ENCODE measurements around the gene ZIC1. TPM values are rescaled to one million over a fixed set of nuclear protein-coding genes. Genes with fewer than 3 reads are reported as not detected.

ZIC1 gene
- total RNA-seq, 5 donors from 2014 or later (not counting 1 experiment from before 2014, with no cell fraction given) = not detected

DNA sequence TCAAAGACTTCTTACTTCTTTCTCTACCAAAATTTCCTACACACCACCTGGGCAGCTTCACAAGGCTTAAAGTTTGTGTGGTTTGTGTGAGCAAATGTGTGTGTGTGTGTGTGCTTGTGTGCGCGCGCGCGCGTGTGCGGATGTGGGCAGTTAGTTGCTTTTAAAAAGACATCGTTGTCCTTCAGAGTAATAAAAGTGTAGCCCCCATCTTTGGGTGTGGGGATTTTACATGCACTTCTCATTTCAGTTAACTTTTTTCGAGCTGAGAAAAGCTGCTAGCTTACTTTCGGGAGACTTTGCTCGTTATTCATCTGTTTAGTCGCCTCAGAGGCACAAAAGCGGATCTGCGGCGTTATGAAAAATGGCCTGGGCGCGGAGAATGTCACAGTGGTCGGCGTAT, 38.8 kb upstream of the ZIC1 start:
- H3K36me3 ChIP-seq (ENCODE audit: control insufficient read depth in 2 of 2, extremely low read depth in 1 of 2, insufficient read depth in 1 of 2, low read length in 1 of 2) = no peaks in the 10 kb centered on the region
- no peak overlapping the region for H3K4me3 ChIP-seq (ENCODE audit: control insufficient read depth in 1 of 2, extremely low read depth in 1 of 2, low read length in 1 of 2)
- CTCF ChIA-PET = no interaction called here
- DNase-seq (no peak), ATAC-seq (replicated peaks in 1 of 4) (no peak)
- WGBS (ENCODE audit: insufficient coverage) = 14% methylated on average over 9 of the region's 19 CpGs
- H3K9me3 Mint-ChIP-seq = peaks cover 4 to 8% (median 7%) of the 10 kb centered on the region in 3 donors
- no peak overlapping the region for H3K27ac ChIP-seq (ENCODE audit: low read length)
- no peak overlapping the region for H3K27ac Mint-ChIP-seq
- peaks cover 20 to 40% of the 10 kb centered on the region in 2 experiments for H3K27me3 ChIP-seq (replicated peaks in 1 of 2; ENCODE audit: control insufficient read depth in 2 of 2, extremely low read depth in 1 of 2, insufficient read depth in 2 of 2, low read length in 1 of 2)
- no peaks in the 10 kb centered on the region for H3K4me1 ChIP-seq (ENCODE audit: control insufficient read depth in 1 of 2, extremely low read depth in 1 of 2, insufficient read depth in 2 of 2, low read length in 2 of 2)
- peaks cover 67% of the 10 kb centered on the region in 2 donors for H3K27me3 Mint-ChIP-seq
- no peaks in the 10 kb centered on the region for H3K4me1 Mint-ChIP-seq
- POLR2A ChIA-PET = no interaction called here
- H3K4me3 Mint-ChIP-seq = no peak overlapping the region
- no peaks in the 10 kb centered on the region for H3K36me3 Mint-ChIP-seq
- no peaks in the 10 kb centered on the region for H3K9me3 ChIP-seq

DNA sequence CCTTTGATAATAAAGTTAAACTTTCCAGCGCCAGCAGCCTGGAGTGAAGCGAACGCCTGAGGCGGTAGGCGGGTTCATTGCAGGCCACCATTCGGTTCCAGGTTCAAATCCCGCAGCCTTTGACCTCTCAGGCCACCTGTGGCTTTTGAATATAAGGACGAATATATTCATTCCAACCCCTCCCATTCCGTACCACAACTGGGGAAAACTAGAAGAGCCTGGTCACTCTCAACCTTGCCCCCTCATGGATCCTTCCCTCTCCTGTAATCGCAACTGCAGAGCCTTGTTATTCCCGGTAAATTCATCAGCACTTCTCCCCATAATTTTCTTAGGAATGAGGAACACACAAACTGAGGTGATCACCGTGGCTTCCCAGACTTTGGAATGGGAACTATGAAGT, 38.0 kb upstream of the ZIC1 start:
- ChIA-PET POLR2A (interaction anchor here in 1 of 2 donors (0.6 kb wide), 1 partner anchor 1264 kb away, joined by 3 read pairs; no protein-coding TSS in a partner anchor), CTCF (no interaction called here)
- no peaks in the 10 kb centered on the region for H3K36me3 ChIP-seq (ENCODE audit: control insufficient read depth in 2 of 2, extremely low read depth in 1 of 2, insufficient read depth in 1 of 2, low read length in 1 of 2)
- no peak for DNase-seq
- H3K27ac Mint-ChIP-seq = no peak overlapping the region
- H3K9me3 ChIP-seq = no peaks in the 10 kb centered on the region
- WGBS (ENCODE audit: insufficient coverage) = 0% methylated on average over 2 of the region's 12 CpGs
- H3K4me1 ChIP-seq (ENCODE audit: control insufficient read depth in 1 of 2, extremely low read depth in 1 of 2, insufficient read depth in 2 of 2, low read length in 2 of 2) = no peaks in the 10 kb centered on the region
- H3K27ac ChIP-seq (ENCODE audit: low read length) = no peak overlapping the region
- H3K9me3 Mint-ChIP-seq = peaks cover 4 to 8% (median 7%) of the 10 kb centered on the region in 3 donors
- ATAC-seq (replicated peaks in 1 of 4) = no peak
- no peaks in the 10 kb centered on the region for H3K36me3 Mint-ChIP-seq
- H3K27me3 Mint-ChIP-seq = peaks cover 67 to 71% of the 10 kb centered on the region in 2 donors
- H3K4me3 ChIP-seq (ENCODE audit: control insufficient read depth in 1 of 2, extremely low read depth in 1 of 2, low read length in 1 of 2) = no peak overlapping the region
- no peaks in the 10 kb centered on the region for H3K4me1 Mint-ChIP-seq
- peaks cover 16 to 40% of the 10 kb centered on the region in 2 experiments for H3K27me3 ChIP-seq (replicated peaks in 1 of 2; ENCODE audit: control insufficient read depth in 2 of 2, extremely low read depth in 1 of 2, insufficient read depth in 2 of 2, low read length in 1 of 2)
- no peak overlapping the region for H3K4me3 Mint-ChIP-seq

DNA sequence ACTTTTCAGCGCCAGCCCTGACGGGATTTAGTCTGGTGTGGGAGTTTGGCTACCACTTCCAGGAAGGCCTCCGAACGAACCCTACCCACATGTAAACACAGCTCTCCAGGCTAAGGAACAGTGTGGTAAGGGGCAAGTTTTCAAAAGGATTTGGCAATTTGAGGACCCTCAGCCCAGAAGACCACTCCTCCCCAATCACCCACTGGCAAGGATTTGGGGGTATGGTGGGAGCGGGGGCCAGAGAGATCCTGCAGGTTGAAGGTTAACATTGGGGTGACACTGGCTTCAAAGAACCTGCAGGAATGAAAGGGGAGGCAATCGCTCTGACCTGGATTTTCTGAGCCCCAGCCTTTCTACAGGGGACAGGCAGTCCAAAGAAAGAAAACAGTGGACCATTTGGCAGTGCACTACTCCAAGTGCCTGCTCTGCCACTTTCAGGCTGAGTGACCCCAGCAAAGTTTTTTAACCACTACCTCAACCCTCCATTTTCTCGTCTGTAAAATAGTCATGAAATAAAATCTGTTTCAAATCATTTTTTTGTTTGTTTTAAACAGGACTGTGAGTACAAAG, 37.3 kb upstream of the ZIC1 start:
- peaks cover 71 to 72% of the 10 kb centered on the region in 2 donors for H3K27me3 Mint-ChIP-seq
- POLR2A ChIA-PET = no interaction called here
- no peak overlapping the region for H3K4me3 Mint-ChIP-seq
- no peaks in the 10 kb centered on the region for H3K4me1 Mint-ChIP-seq
- DNase-seq (no peak), ATAC-seq (replicated peaks in 1 of 4) (no peak)
- Histone ChIP-seq H3K27me3 (replicated peaks in 1 of 2; ENCODE audit: control insufficient read depth in 2 of 2, extremely low read depth in 1 of 2, insufficient read depth in 2 of 2, low read length in 1 of 2) (peaks cover 20 to 40% of the 10 kb centered on the region in 2 experiments), H3K4me1 (ENCODE audit: control insufficient read depth in 1 of 2, extremely low read depth in 1 of 2, insufficient read depth in 2 of 2, low read length in 2 of 2) (no peaks in the 10 kb centered on the region), H3K4me3 (ENCODE audit: control insufficient read depth in 1 of 2, extremely low read depth in 1 of 2, low read length in 1 of 2) (no peak overlapping the region), H3K36me3 (ENCODE audit: control insufficient read depth in 2 of 2, extremely low read depth in 1 of 2, insufficient read depth in 1 of 2, low read length in 1 of 2) (no peaks in the 10 kb centered on the region), H3K27ac (ENCODE audit: low read length) (no peak overlapping the region), H3K9me3 (no peaks in the 10 kb centered on the region)
- no CpG with 5 or more reads among the region's 7 CpGs for whole genome bisulfite sequencing (ENCODE audit: insufficient coverage)
- peaks cover 4 to 8% (median 7%) of the 10 kb centered on the region in 3 donors for H3K9me3 Mint-ChIP-seq
- no peak overlapping the region for H3K27ac Mint-ChIP-seq
- no peaks in the 10 kb centered on the region for H3K36me3 Mint-ChIP-seq
- CTCF ChIA-PET = no interaction called here

DNA sequence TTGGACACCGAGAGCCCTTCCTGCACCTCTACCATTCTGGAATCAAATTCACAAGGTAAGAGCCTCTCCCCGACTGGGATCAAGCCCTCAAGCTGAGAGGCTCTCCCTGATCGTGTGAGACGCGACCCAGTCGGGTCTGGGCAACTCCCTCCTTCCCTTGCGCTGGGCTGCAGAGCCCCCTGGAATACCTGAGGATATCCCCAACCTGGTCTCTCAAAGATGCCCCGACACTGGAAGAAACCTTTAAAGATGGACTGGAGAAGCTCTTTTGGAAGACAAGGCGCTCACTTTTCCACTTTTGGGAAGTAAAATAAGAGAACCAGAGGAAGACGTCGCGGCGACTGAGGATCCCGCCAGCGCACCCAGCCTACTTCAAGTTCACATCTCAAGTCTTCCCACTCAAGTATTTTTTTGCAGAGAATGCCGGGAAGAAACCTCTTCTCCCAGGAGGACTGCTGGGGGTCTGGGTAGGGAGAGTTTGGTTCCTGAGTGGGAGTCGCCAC, 36.6 kb upstream of the ZIC1 start:
- Histone ChIP-seq H3K4me3 (ENCODE audit: control insufficient read depth in 1 of 2, extremely low read depth in 1 of 2, low read length in 1 of 2) (no peak overlapping the region), H3K27me3 (replicated peaks in 1 of 2; ENCODE audit: control insufficient read depth in 2 of 2, extremely low read depth in 1 of 2, insufficient read depth in 2 of 2, low read length in 1 of 2) (peaks cover 25 to 44% of the 10 kb centered on the region in 2 experiments), H3K27ac (ENCODE audit: low read length) (no peak overlapping the region), H3K36me3 (ENCODE audit: control insufficient read depth in 2 of 2, extremely low read depth in 1 of 2, insufficient read depth in 1 of 2, low read length in 1 of 2) (no peaks in the 10 kb centered on the region), H3K9me3 (no peaks in the 10 kb centered on the region), H3K4me1 (ENCODE audit: control insufficient read depth in 1 of 2, extremely low read depth in 1 of 2, insufficient read depth in 2 of 2, low read length in 2 of 2) (no peaks in the 10 kb centered on the region)
- no peak for ATAC-seq (replicated peaks in 1 of 4)
- H3K27ac Mint-ChIP-seq = no peak overlapping the region
- DNase-seq = no peak
- H3K36me3 Mint-ChIP-seq = no peaks in the 10 kb centered on the region
- peaks cover 4 to 8% (median 7%) of the 10 kb centered on the region in 3 donors for H3K9me3 Mint-ChIP-seq
- ChIA-PET CTCF (no interaction called here), POLR2A (no interaction called here)
- peaks cover 74 to 77% of the 10 kb centered on the region in 2 donors for H3K27me3 Mint-ChIP-seq
- H3K4me3 Mint-ChIP-seq = no peak overlapping the region
- H3K4me1 Mint-ChIP-seq = no peaks in the 10 kb centered on the region
- WGBS (ENCODE audit: insufficient coverage) = 25% methylated on average over 3 of the region's 17 CpGs

DNA sequence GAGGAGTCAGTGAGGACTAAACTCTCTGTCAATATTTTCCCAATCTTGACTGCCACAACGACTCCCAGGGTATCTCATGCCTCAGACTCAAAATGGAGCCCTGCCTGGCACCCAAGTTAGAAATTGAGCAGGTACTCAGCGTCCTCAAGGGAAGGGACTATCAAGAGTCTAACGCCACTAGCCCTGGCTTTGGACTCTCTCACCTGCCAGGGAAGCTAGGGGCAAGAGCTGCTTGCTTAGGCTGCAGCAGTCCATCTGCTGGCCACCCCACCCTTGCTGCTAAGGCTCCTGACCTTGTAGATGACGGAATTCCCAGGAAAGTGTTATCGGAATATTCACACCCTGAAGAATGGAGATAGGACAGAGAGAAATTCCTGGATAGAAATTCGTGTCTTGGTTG, 35.9 kb upstream of the ZIC1 start:
- Mint-ChIP-seq H3K36me3 (no peaks in the 10 kb centered on the region), H3K4me1 (no peaks in the 10 kb centered on the region), H3K4me3 (no peak overlapping the region), H3K9me3 (peaks cover 4 to 8% (median 7%) of the 10 kb centered on the region in 3 donors), H3K27me3 (peaks cover 73 to 76% of the 10 kb centered on the region in 2 donors), H3K27ac (no peak overlapping the region)
- H3K4me3 ChIP-seq (ENCODE audit: control insufficient read depth in 1 of 2, extremely low read depth in 1 of 2, low read length in 1 of 2) = no peak overlapping the region
- no peaks in the 10 kb centered on the region for H3K9me3 ChIP-seq
- WGBS (ENCODE audit: insufficient coverage) = 9% methylated on average over 6 of the region's 6 CpGs
- H3K27ac ChIP-seq (ENCODE audit: low read length) = no peak overlapping the region
- peaks cover 28 to 50% of the 10 kb centered on the region in 2 experiments for H3K27me3 ChIP-seq (replicated peaks in 1 of 2; ENCODE audit: control insufficient read depth in 2 of 2, extremely low read depth in 1 of 2, insufficient read depth in 2 of 2, low read length in 1 of 2)
- ChIA-PET CTCF (no interaction called here), POLR2A (no interaction called here)
- no peaks in the 10 kb centered on the region for H3K36me3 ChIP-seq (ENCODE audit: control insufficient read depth in 2 of 2, extremely low read depth in 1 of 2, insufficient read depth in 1 of 2, low read length in 1 of 2)
- ATAC-seq (replicated peaks in 1 of 4) = no peak
- DNase-seq = no peak
- no peaks in the 10 kb centered on the region for H3K4me1 ChIP-seq (ENCODE audit: control insufficient read depth in 1 of 2, extremely low read depth in 1 of 2, insufficient read depth in 2 of 2, low read length in 2 of 2)

DNA sequence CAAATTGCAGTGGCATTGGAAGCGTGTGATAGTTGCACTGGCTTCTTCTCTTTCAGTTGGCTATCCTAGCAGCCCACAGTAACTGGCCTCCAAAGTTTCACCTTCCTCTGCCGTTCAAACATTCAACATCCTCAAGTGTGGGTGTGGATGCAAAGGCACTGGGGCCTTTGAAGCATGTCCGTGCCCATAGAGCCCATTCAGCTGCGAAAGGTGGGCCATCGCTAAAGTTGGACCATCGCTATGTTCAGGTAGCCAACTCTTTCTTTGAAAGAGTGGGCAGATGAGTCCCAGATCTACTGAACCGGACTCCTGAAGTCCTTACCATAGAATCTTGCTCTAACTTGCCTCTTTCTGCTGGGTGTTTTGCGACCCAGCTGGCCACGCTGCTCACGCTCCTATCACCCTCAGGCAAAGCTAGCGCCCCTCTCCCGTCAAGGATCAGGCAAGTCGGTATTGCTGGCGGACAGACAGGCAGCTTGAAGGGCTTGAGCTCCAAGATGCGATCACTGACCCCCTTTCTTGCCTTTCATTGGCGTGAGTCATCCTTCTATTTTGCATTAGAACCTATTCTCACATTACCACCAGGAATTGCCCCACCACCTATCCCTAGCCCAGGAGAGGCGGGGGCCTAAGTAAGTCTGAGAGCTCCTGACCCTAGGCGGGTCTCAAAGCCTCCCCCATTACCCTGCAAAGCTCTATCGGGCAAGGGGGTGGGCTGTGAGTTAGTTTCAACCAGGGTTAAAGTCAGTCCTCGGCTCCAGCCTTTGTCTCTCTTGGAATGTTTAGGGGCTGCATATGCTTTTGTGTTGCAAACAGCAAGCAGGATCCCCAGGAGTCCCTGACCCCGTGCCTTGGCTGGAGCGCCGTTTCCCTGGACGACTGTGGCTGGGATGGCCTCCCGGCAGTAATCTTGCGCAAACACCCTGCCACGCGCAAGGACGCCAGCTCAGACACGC, 31.5 kb upstream of the ZIC1 start:
- 5% methylated on average over 18 of the region's 30 CpGs for whole genome bisulfite sequencing (ENCODE audit: insufficient coverage)
- peaks cover 0 to 4% (median 4%) of the 10 kb centered on the region in 3 donors for H3K9me3 Mint-ChIP-seq

More for the DNA sequence above, 31.5 kb upstream of the ZIC1 start:
- H3K9me3 ChIP-seq = no peaks in the 10 kb centered on the region
- H3K4me3 ChIP-seq (ENCODE audit: control insufficient read depth in 1 of 2, extremely low read depth in 1 of 2, low read length in 1 of 2) = no peak overlapping the region
- H3K4me1 Mint-ChIP-seq = no peaks in the 10 kb centered on the region
- H3K36me3 ChIP-seq (ENCODE audit: control insufficient read depth in 2 of 2, extremely low read depth in 1 of 2, insufficient read depth in 1 of 2, low read length in 1 of 2) = no peaks in the 10 kb centered on the region
- H3K27me3 Mint-ChIP-seq = peaks cover 68 to 73% of the 10 kb centered on the region in 2 donors
- H3K27ac ChIP-seq (ENCODE audit: low read length) = no peak overlapping the region
- ChIA-PET CTCF (no interaction called here), POLR2A (no interaction called here)
- DNase-seq (no peak), ATAC-seq (replicated peaks in 1 of 4) (no peak)
- no peaks in the 10 kb centered on the region for H3K36me3 Mint-ChIP-seq
- peaks cover 29 to 35% of the 10 kb centered on the region in 2 experiments for H3K27me3 ChIP-seq (replicated peaks in 1 of 2; ENCODE audit: control insufficient read depth in 2 of 2, extremely low read depth in 1 of 2, insufficient read depth in 2 of 2, low read length in 1 of 2)
- no peaks in the 10 kb centered on the region for H3K4me1 ChIP-seq (ENCODE audit: control insufficient read depth in 1 of 2, extremely low read depth in 1 of 2, insufficient read depth in 2 of 2, low read length in 2 of 2)
- H3K4me3 Mint-ChIP-seq = no peak overlapping the region
- no peak overlapping the region for H3K27ac Mint-ChIP-seq

All from T-cell (primary cell).